H1 (cell line): ENCODE data around the gene SERPINA1. TPM values are rescaled to one million over a fixed set of nuclear protein-coding genes. Genes with fewer than 3 reads are reported as not detected.

ENCODE experiments used
- CBX5 ChIP-seq: fragments of 300-800, 300-1000 bp; sonication (generic); IDR thresholded peaks from 2 replicates; pipeline ENCODE4 v1.7.1; 2016; ENCODE audit warnings: antibody characterized with exemption, low read length, low read depth
- POU5F1 ChIP-seq: IDR thresholded peaks from 2 replicates; pipeline ENCODE4 v1.6.1; 2011; ENCODE audit warnings: low read depth, mild to moderate bottlenecking, low read length, moderate library complexity
- SAP30 ChIP-seq: fragments of 300-600 bp; sonication (generic); IDR thresholded peaks from 2 replicates; pipeline ENCODE4 v1.7.1; 2012; ENCODE audit warnings: low read length, moderate library complexity, mild to moderate bottlenecking, inconsistent platforms; ENCODE audit not compliant: insufficient read depth, insufficient replicate concordance
- polyA plus RNA-seq, 7 experiments: library from polyadenylated mRNA; depleted of rRNA in 3 of 7; stranded (reverse) in 5 of 7; unstranded in 2 of 7; fragments of >200 nt in 5 of 7; fragments of 200-250 nt in 2 of 7; gene quantifications; 1 replicate in 5 of 7; 2 replicates in 1 of 7; 4 replicates in 1 of 7; pipeline versions ENCODE4 v1.2.1 to v1.2.3, GENCODE V29; 2011 to 2013; ENCODE audit warnings: missing spikeins in 2 of 7, mixed read lengths in 2 of 7
- total RNA-seq: library from RNA; stranded (reverse); fragmentation: NEBNext Ultra II Directional; extraction: Animal tissue kit (Norgen Biotek cat#: 25700); gene quantifications from 2 replicates; pipeline ENCODE4 v1.2.1, GENCODE V29; 2021
- TF ChIP-seq, protein P1 (sequence below): IDR thresholded peaks from 2 replicates; pipeline ENCODE4 v1.6.1; 2012; ENCODE audit warnings: inconsistent platforms

The SERPINA1 gene
- total and polyA plus RNA-seq, 2 of the 8 experiments (the other 6 are each of a cell fraction or from before 2014, with no cell fraction given) = 0.08 TPM; not detected in 1

DNA sequence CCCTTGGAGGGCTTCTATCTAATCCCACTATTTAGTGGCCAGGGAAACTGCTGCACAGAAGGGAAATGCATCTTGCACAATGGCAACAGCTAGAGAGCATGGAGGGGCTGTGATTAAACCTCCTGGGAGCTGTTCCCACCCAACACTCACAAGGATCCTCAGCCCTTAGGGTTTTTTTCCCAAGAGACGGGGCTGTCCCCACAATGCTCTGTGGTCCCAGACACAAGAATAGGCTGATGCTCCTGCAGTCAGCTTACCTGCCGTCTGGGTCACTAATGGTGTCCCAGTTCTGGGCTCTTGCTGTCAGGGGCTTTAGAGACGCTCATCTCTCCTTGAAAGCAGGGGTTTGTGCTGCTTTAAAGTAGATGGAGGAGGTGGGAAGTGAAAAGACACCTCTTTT is 4.6 kb downstream of the SERPINA1 start (continued):
- TF ChIP-seq, protein P1, sequence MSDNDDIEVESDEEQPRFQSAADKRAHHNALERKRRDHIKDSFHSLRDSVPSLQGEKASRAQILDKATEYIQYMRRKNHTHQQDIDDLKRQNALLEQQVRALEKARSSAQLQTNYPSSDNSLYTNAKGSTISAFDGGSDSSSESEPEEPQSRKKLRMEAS = no peak
- no peak for TF ChIP-seq CBX5
- no peak for TF ChIP-seq POU5F1
- no peak for TF ChIP-seq SAP30
